HCT116 (cell line): ENCODE results near the gene C1R. TPM values are rescaled to one million over a fixed set of nuclear protein-coding genes. Genes with fewer than 3 reads are reported as not detected.

Experiments used
- ATAC-seq: fragments of 200-7000 bp; cut with Tn5 transposase; 2 replicates; pipeline ENCODE4 v1.9.1; 2020; ENCODE audit warnings: mild to moderate bottlenecking, moderate library complexity
- BruUV-seq: library from RNA; stranded (reverse); fragments of 400-500 nt; replicated peaks from 2 replicates; lab custom pipeline; 2021; lab: Mats Ljungman, UMichigan
- CTCF ChIA-PET: fragments of 300-600 bp; sonication (Branson Sonifier 250); formaldehyde crosslinking; loops from one replicate; lab custom pipeline; 2021; ENCODE audit warnings: antibody characterized with exemption; lab: Charles Lee
- POLR2A ChIA-PET: fragments of 300-600, 350-600 bp; sonication (Branson Sonifier 250); formaldehyde crosslinking; loops from one replicate; lab custom pipeline; 2021; ENCODE audit warnings: antibody characterized with exemption; lab: Charles Lee
- RAD21 ChIA-PET, 2 experiments: fragments of 300-600 bp; sonication (Branson Sonifier 250); formaldehyde crosslinking; loops; one replicate each; lab custom pipeline; 2023; ENCODE audit warnings: low total read pairs in 2 of 2; ENCODE audit not compliant: uncharacterized antibody in 2 of 2, unreplicated experiment in 2 of 2, low non-redundant PET in 1 of 2; lab: Charles Lee
- DNase-seq: peaks from one replicate; pipeline ENCODE4 v3.0.0-alpha.2; 2010; ENCODE audit warnings: low read depth, low spot score
- H2AFZ ChIP-seq: fragments of 200-600 bp; shearing (Covaris generic), sonication (generic); 2 replicates; pipeline ENCODE4 v1.6.1; 2017; ENCODE audit warnings: low read depth, mixed run types, mixed read lengths, antibody characterized with exemption, low read length; ENCODE audit not compliant: poor library complexity, severe bottlenecking
- H3K27ac ChIP-seq: 2 replicates; pipeline ENCODE4 v1.5.1; 2012; ENCODE audit warnings: low read depth, low read length
- H3K27me3 ChIP-seq: fragments of 200-600 bp; sonication (generic); 2 replicates; pipeline ENCODE4 v1.6.1; 2016; ENCODE audit warnings: mixed run types, low read length, mixed read lengths; ENCODE audit not compliant: insufficient read depth
- H3K36me3 ChIP-seq, 2 experiments: fragments of 200-500 bp in 1 of 2; fragments of 200-600 bp in 1 of 2; sonication (Bioruptor generic) in 1 of 2; sonication (generic) in 1 of 2; 2 replicates each; pipeline versions ENCODE4 v1.5.1 to v1.6.1; 2014 to 2016; ENCODE audit warnings: low read length in 2 of 2, inconsistent platforms in 1 of 2, mixed read lengths in 1 of 2, mixed run types in 1 of 2; ENCODE audit not compliant: insufficient read depth in 2 of 2, control insufficient read depth in 1 of 2
- H3K4me1 ChIP-seq, 2 experiments: fragments of 200-600 bp in 1 of 2; sonication (generic) in 1 of 2; 2 replicates each; pipeline versions ENCODE4 v1.5.1 to v1.6.1; 2012 to 2017; ENCODE audit warnings: low read length in 2 of 2, inconsistent platforms in 1 of 2, mild to moderate bottlenecking in 1 of 2, mixed read lengths in 1 of 2, mixed run types in 1 of 2, moderate library complexity in 1 of 2; ENCODE audit not compliant: insufficient read depth in 2 of 2, control insufficient read depth in 1 of 2
- H3K4me2 ChIP-seq: fragments of 200-600 bp; sonication (generic); 2 replicates; pipeline ENCODE4 v1.6.1; 2017; ENCODE audit warnings: mixed run types, low read length, mixed read lengths
- H3K4me3 ChIP-seq, 2 experiments: fragments of 200-600 bp in 1 of 2; sonication (generic) in 1 of 2; replicated peaks in 1 of 2; 2 replicates each; pipeline ENCODE4 v1.5.1; 2011 to 2016; ENCODE audit warnings: low read length in 2 of 2, control low read depth in 1 of 2, low read depth in 1 of 2, mild to moderate bottlenecking in 1 of 2, mixed read lengths in 1 of 2, mixed run types in 1 of 2
- H3K79me2 ChIP-seq: fragments of 200-600 bp; sonication (generic); 2 replicates; pipeline ENCODE4 v1.6.1; 2017; ENCODE audit warnings: mild to moderate bottlenecking, mixed run types, low read length, moderate library complexity, mixed read lengths; ENCODE audit not compliant: insufficient read depth
- H3K9ac ChIP-seq: fragments of 200-600 bp; sonication (generic); 2 replicates; pipeline ENCODE4 v1.6.1; 2016; ENCODE audit warnings: low read length, mixed read lengths
- H3K9me2 ChIP-seq: fragments of 200-600 bp; sonication (generic), shearing (Covaris generic); 2 replicates; pipeline ENCODE4 v1.6.1; 2017; ENCODE audit warnings: mixed run types, mild to moderate bottlenecking, moderate library complexity; ENCODE audit not compliant: insufficient read depth
- H3K9me3 ChIP-seq, 2 experiments: fragments of 200-500 bp in 1 of 2; fragments of 200-600 bp in 1 of 2; sonication (Bioruptor generic) in 1 of 2; sonication (generic) in 1 of 2; 2 replicates each; pipeline ENCODE4 v1.6.1; 2014 to 2017; ENCODE audit warnings: low read length in 2 of 2, mixed read lengths in 2 of 2, inconsistent platforms in 1 of 2, low read depth in 1 of 2, mild to moderate bottlenecking in 1 of 2, mixed run types in 1 of 2, moderate library complexity in 1 of 2; ENCODE audit not compliant: control insufficient read depth in 1 of 2, insufficient read depth in 1 of 2
- H4K20me1 ChIP-seq: fragments of 200-600 bp; sonication (generic), shearing (Covaris generic); 2 replicates; pipeline ENCODE4 v1.6.1; 2017; ENCODE audit warnings: mixed run types, mild to moderate bottlenecking, moderate library complexity; ENCODE audit not compliant: insufficient read depth
- CBX3 ChIP-seq: IDR thresholded peaks from 2 replicates; pipeline ENCODE4 v1.6.1; 2012; ENCODE audit warnings: low read depth
- CEBPB ChIP-seq: IDR thresholded peaks from 2 replicates; pipeline ENCODE4 v1.6.1; 2012; ENCODE audit warnings: low read depth
- EGR1 ChIP-seq: IDR thresholded peaks from 2 replicates; pipeline ENCODE4 v1.6.1; 2012; ENCODE audit warnings: low read depth
- ELF1 ChIP-seq: IDR thresholded peaks from 2 replicates; pipeline ENCODE4 v1.6.1; 2012; ENCODE audit warnings: low read depth, borderline replicate concordance
- EZH2 ChIP-seq: fragments of 200-600 bp; sonication (generic); IDR thresholded peaks from 2 replicates; pipeline ENCODE4 v1.6.1; 2017; ENCODE audit warnings: antibody characterized with exemption, mixed run types
- EZH2phosphoT487 ChIP-seq: fragments of 200-600 bp; IDR thresholded peaks from 2 replicates; pipeline ENCODE4 v1.6.1; 2018; ENCODE audit warnings: antibody characterized with exemption, borderline replicate concordance
- FOSL1 ChIP-seq: IDR thresholded peaks from 2 replicates; pipeline ENCODE4 v1.6.1; 2012; ENCODE audit warnings: low read depth
- POLR2A ChIP-seq: IDR thresholded peaks from 2 replicates; pipeline ENCODE4 v1.7.0; 2011; ENCODE audit warnings: borderline replicate concordance; ENCODE audit not compliant: insufficient read depth, insufficient read length; ENCODE audit errors: extremely low read depth
- POLR2AphosphoS5 ChIP-seq: IDR thresholded peaks from 2 replicates; pipeline ENCODE4 v1.6.1; 2011; ENCODE audit warnings: mild to moderate bottlenecking, low read depth, low read length, moderate library complexity
- SIN3A ChIP-seq: IDR thresholded peaks from 2 replicates; pipeline ENCODE4 v1.6.1; 2012; ENCODE audit warnings: low read depth
- SRF ChIP-seq: IDR thresholded peaks from 2 replicates; pipeline ENCODE4 v1.6.1; 2012; ENCODE audit warnings: low read depth
- TCF7L2 ChIP-seq: IDR thresholded peaks from 2 replicates; pipeline ENCODE4 v1.7.0; 2011; ENCODE audit warnings: borderline replicate concordance, inconsistent platforms; ENCODE audit not compliant: insufficient read depth, insufficient read length; ENCODE audit errors: extremely low read depth
- YY1 ChIP-seq: IDR thresholded peaks from 2 replicates; pipeline ENCODE4 v1.6.1; 2011; ENCODE audit warnings: low read length, low read depth, moderate library complexity, mild to moderate bottlenecking; ENCODE audit not compliant: insufficient replicate concordance; ENCODE audit errors: extremely low read depth
- ZFX ChIP-seq: fragments of 450-650 bp; IDR thresholded peaks from 2 replicates; pipeline ENCODE4 v1.6.1; 2017
- ZNF274 ChIP-seq: fragments of 200-500 bp; sonication (Bioruptor generic); IDR thresholded peaks from 2 replicates; pipeline ENCODE4 v1.6.1; 2014; ENCODE audit warnings: mild to moderate bottlenecking, low read depth, low read length, inconsistent platforms
- intact Hi-C: fragments of 100-400 bp; cut with micrococcal nuclease; formaldehyde crosslinking; loops from 2 replicates; pipeline ENCODE4 v1.10.0; 2022
- total RNA-seq: library from RNA; stranded (reverse); gene quantifications from one replicate; pipeline ENCODE4 v1.2.1, GENCODE V29; 2021; ENCODE audit not compliant: unreplicated experiment
- TF ChIP-seq, protein P1 (sequence below): IDR thresholded peaks from 2 replicates; pipeline ENCODE4 v1.6.1; 2012
- TF ChIP-seq, protein P2 (sequence below), 3 experiments: fragments of 200-600 bp in 1 of 3; sonication (generic) in 1 of 3; IDR thresholded peaks in 2 of 3; conservative IDR thresholded peaks in 1 of 3; 2 replicates each; pipeline ENCODE4 v1.5.1; 2012 to 2017; ENCODE audit warnings: low read depth in 2 of 3, low read length in 2 of 3, antibody characterized with exemption in 1 of 3, borderline replicate concordance in 1 of 3, control low read depth in 1 of 3, mild to moderate bottlenecking in 1 of 3, mixed read lengths in 1 of 3, mixed run types in 1 of 3, moderate library complexity in 1 of 3; ENCODE audit not compliant: insufficient read depth in 1 of 3
- TF ChIP-seq, protein P3 (sequence below): IDR thresholded peaks from 2 replicates; pipeline ENCODE4 v1.6.1; 2012; ENCODE audit warnings: low read depth
- TF ChIP-seq, protein P4 (sequence below): IDR thresholded peaks from 2 replicates; pipeline ENCODE4 v1.6.1; 2011; ENCODE audit warnings: mild to moderate bottlenecking, low read length, moderate library complexity; ENCODE audit not compliant: insufficient replicate concordance; ENCODE audit errors: extremely low read depth

Gene C1R
- total RNA-seq, 1 experiment from 2014 or later, result 4.3 TPM

GRCh38 chr12:7059780-7060179, 32.5 kb downstream of the C1R start (continued):
- TF ChIP-seq TCF7L2 (no peak), EZH2 (no peak)

- Histone ChIP-seq H3K36me3 (no peaks in the 10 kb centered on the region), H3K27ac (no peak overlapping the region), H3K4me1 (peaks cover 0 to 4% of the 10 kb centered on the region in 2 experiments; a peak in 1 of 4 replicates), H4K20me1 (no peaks in the 10 kb centered on the region), H3K4me2 (no peak overlapping the region), H3K27me3 (no peaks in the 10 kb centered on the region), H3K9ac (no peak overlapping the region), H2AFZ (no peak overlapping the region), H3K9me2 (no peaks in the 10 kb centered on the region), H3K9me3 (no peaks in the 10 kb centered on the region), H3K4me3 (no peak overlapping the region), H3K79me2 (no peaks in the 10 kb centered on the region)
- intact Hi-C loops, result no loop called here
- ChIA-PET RAD21 (no interaction called here), POLR2A (no interaction called here), CTCF (no interaction called here)
- BruUV-seq, result no TSS peak
- no peak for DNase-seq
- no peak for ATAC-seq
- TF ChIP-seq, protein P1, sequence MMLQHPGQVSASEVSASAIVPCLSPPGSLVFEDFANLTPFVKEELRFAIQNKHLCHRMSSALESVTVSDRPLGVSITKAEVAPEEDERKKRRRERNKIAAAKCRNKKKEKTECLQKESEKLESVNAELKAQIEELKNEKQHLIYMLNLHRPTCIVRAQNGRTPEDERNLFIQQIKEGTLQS, result no peak
- no peak for TF ChIP-seq TCF7L2
- no peak for TF ChIP-seq EGR1
- no peak for TF ChIP-seq ZFX
- no peak for TF ChIP-seq CEBPB
- TF ChIP-seq CBX3, result no peak
- TF ChIP-seq POLR2AphosphoS5, result no peak
- no peak for TF ChIP-seq SRF
- TF ChIP-seq ZNF274, result no peak
- TF ChIP-seq, protein P2, sequence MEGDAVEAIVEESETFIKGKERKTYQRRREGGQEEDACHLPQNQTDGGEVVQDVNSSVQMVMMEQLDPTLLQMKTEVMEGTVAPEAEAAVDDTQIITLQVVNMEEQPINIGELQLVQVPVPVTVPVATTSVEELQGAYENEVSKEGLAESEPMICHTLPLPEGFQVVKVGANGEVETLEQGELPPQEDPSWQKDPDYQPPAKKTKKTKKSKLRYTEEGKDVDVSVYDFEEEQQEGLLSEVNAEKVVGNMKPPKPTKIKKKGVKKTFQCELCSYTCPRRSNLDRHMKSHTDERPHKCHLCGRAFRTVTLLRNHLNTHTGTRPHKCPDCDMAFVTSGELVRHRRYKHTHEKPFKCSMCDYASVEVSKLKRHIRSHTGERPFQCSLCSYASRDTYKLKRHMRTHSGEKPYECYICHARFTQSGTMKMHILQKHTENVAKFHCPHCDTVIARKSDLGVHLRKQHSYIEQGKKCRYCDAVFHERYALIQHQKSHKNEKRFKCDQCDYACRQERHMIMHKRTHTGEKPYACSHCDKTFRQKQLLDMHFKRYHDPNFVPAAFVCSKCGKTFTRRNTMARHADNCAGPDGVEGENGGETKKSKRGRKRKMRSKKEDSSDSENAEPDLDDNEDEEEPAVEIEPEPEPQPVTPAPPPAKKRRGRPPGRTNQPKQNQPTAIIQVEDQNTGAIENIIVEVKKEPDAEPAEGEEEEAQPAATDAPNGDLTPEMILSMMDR (IDR thresholded peaks at IDR 0.05 in 2 of 3, conservative IDR thresholded peaks at IDR 0.05 in 1 of 3; ENCODE audit: borderline replicate concordance in 1 of 3, insufficient read depth in 1 of 3, low read depth in 2 of 3, low read length in 2 of 3), result no peak
- TF ChIP-seq POLR2A, result no peak
- no peak for TF ChIP-seq SIN3A
- no peak for TF ChIP-seq FOSL1
- TF ChIP-seq, protein P3, sequence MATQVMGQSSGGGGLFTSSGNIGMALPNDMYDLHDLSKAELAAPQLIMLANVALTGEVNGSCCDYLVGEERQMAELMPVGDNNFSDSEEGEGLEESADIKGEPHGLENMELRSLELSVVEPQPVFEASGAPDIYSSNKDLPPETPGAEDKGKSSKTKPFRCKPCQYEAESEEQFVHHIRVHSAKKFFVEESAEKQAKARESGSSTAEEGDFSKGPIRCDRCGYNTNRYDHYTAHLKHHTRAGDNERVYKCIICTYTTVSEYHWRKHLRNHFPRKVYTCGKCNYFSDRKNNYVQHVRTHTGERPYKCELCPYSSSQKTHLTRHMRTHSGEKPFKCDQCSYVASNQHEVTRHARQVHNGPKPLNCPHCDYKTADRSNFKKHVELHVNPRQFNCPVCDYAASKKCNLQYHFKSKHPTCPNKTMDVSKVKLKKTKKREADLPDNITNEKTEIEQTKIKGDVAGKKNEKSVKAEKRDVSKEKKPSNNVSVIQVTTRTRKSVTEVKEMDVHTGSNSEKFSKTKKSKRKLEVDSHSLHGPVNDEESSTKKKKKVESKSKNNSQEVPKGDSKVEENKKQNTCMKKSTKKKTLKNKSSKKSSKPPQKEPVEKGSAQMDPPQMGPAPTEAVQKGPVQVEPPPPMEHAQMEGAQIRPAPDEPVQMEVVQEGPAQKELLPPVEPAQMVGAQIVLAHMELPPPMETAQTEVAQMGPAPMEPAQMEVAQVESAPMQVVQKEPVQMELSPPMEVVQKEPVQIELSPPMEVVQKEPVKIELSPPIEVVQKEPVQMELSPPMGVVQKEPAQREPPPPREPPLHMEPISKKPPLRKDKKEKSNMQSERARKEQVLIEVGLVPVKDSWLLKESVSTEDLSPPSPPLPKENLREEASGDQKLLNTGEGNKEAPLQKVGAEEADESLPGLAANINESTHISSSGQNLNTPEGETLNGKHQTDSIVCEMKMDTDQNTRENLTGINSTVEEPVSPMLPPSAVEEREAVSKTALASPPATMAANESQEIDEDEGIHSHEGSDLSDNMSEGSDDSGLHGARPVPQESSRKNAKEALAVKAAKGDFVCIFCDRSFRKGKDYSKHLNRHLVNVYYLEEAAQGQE, result no peak
- TF ChIP-seq ELF1, result no peak
- TF ChIP-seq, protein P4, sequence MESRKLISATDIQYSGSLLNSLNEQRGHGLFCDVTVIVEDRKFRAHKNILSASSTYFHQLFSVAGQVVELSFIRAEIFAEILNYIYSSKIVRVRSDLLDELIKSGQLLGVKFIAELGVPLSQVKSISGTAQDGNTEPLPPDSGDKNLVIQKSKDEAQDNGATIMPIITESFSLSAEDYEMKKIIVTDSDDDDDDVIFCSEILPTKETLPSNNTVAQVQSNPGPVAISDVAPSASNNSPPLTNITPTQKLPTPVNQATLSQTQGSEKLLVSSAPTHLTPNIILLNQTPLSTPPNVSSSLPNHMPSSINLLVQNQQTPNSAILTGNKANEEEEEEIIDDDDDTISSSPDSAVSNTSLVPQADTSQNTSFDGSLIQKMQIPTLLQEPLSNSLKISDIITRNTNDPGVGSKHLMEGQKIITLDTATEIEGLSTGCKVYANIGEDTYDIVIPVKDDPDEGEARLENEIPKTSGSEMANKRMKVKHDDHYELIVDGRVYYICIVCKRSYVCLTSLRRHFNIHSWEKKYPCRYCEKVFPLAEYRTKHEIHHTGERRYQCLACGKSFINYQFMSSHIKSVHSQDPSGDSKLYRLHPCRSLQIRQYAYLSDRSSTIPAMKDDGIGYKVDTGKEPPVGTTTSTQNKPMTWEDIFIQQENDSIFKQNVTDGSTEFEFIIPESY, result no peak
- TF ChIP-seq EZH2phosphoT487, result no peak
- TF ChIP-seq YY1, result no peak
Measured at GRCh38 chr12:7058850-7059395, 33.3 kb downstream of the C1R start.
